ENCODE measurements around the gene SLC18B1.

GRCh38 chr6:132733814-132734213 is 64.6 kb downstream of the SLC18B1 start:
- TF ChIP-seq CTCF (IDR thresholded peaks at IDR 0.05) (no peak), POLR2A (IDR thresholded peaks at IDR 0.05) (no peak)
